Measurements from ENCODE around the gene JAK1.
A peak's percentile ranks its signal among the peaks of the same experiment; 100 is the strongest.

JAK1 gene

GRCh38 chr1:64834734-64835133 lies 131.6 kb downstream of the JAK1 start:
- no peak overlapping the region for H3K4me3 ChIP-seq (ENCODE audit: low read length, poor library complexity, severe bottlenecking)
- H3K36me3 ChIP-seq (ENCODE audit: insufficient read depth, low read length): peaks cover 83% of the 10 kb centered on the region
- H3K79me2 ChIP-seq (ENCODE audit: insufficient read depth, low read length): no peaks in the 10 kb centered on the region
- H3K9me2 ChIP-seq (replicated peaks; ENCODE audit: low read depth, low read length): no peaks in the 10 kb centered on the region
- no peaks in the 10 kb centered on the region for H4K20me1 ChIP-seq (ENCODE audit: insufficient read depth, low read length, poor library complexity, severe bottlenecking)
- H3K4me1 ChIP-seq (ENCODE audit: insufficient read depth, low read length, poor library complexity, severe bottlenecking): peaks cover under 1% of the 10 kb centered on the region
- H2AFZ ChIP-seq (ENCODE audit: low read length): no peak overlapping the region
- 0 out of 2 replicates have a peak, but pooled peaks cover 3% of the 10 kb centered on the region for H3F3A ChIP-seq (ENCODE audit: low read depth)
- H3K9ac ChIP-seq (ENCODE audit: low read depth, low read length, poor library complexity, severe bottlenecking): no peak overlapping the region
- H3K4me2 ChIP-seq (ENCODE audit: low read depth, low read length, poor library complexity, severe bottlenecking): no peak overlapping the region
- H3K9me3 ChIP-seq (ENCODE audit: insufficient read depth, low read depth, low read length): no peaks in the 10 kb centered on the region
- H3K27me3 ChIP-seq (ENCODE audit: insufficient read depth, low read length, poor library complexity, severe bottlenecking): no peaks in the 10 kb centered on the region
- TF ChIP-seq EZH2phosphoT487 (IDR thresholded peaks at IDR 0.05; ENCODE audit: borderline replicate concordance): no peak
- TF ChIP-seq, protein P1, sequence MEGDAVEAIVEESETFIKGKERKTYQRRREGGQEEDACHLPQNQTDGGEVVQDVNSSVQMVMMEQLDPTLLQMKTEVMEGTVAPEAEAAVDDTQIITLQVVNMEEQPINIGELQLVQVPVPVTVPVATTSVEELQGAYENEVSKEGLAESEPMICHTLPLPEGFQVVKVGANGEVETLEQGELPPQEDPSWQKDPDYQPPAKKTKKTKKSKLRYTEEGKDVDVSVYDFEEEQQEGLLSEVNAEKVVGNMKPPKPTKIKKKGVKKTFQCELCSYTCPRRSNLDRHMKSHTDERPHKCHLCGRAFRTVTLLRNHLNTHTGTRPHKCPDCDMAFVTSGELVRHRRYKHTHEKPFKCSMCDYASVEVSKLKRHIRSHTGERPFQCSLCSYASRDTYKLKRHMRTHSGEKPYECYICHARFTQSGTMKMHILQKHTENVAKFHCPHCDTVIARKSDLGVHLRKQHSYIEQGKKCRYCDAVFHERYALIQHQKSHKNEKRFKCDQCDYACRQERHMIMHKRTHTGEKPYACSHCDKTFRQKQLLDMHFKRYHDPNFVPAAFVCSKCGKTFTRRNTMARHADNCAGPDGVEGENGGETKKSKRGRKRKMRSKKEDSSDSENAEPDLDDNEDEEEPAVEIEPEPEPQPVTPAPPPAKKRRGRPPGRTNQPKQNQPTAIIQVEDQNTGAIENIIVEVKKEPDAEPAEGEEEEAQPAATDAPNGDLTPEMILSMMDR (conservative IDR thresholded peaks at IDR 0.05; ENCODE audit: low read length): no peak

DNA sequence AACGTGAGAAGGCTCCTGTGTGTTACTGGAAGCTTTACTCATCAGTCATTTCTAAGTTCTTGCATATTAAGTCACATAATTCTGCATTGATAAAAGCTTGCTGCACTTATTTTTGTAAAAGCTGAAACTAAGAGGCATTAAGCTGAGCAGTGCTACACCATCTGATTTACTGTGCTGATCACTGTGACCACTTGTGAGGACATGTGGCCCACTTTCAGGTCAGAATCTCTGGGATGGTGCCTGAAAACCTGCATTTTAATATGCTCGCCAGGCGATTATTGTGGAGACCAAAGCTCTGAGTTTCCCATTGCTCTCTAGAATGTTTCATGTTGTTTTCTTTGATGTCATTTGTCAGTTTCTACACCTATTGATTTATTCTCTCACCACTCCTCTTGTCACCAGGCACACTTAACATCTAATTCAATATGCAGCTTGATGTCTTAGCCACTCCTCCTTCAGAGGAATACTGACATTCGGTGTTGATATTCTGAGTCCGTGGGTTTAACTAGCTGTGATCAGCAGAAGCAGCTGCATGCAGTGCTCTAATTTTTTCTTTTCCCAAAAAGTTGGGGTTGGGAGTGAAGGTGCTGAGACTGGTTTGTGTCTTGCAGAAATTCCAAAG lies 136.2 kb downstream of the JAK1 start:
- H3K9ac ChIP-seq (ENCODE audit: low read depth, low read length, poor library complexity, severe bottlenecking): no peak overlapping the region
- no peaks in the 10 kb centered on the region for H4K20me1 ChIP-seq (ENCODE audit: insufficient read depth, low read length, poor library complexity, severe bottlenecking)
- no peaks in the 10 kb centered on the region for H3K79me2 ChIP-seq (ENCODE audit: insufficient read depth, low read length)
- TF ChIP-seq EZH2phosphoT487 (IDR thresholded peaks at IDR 0.05; ENCODE audit: borderline replicate concordance): no peak
- TF ChIP-seq, protein P1 (conservative IDR thresholded peaks at IDR 0.05; ENCODE audit: low read length): no peak
- H2AFZ ChIP-seq (ENCODE audit: low read length): no peak overlapping the region
- no peak overlapping the region for H3K4me3 ChIP-seq (ENCODE audit: low read length, poor library complexity, severe bottlenecking)
- H3K9me3 ChIP-seq (ENCODE audit: insufficient read depth, low read depth, low read length): no peaks in the 10 kb centered on the region
- peaks cover 12% of the 10 kb centered on the region for H3K4me1 ChIP-seq (ENCODE audit: insufficient read depth, low read length, poor library complexity, severe bottlenecking)
- H3F3A ChIP-seq (ENCODE audit: low read depth): 0 out of 2 replicates have a peak, but pooled peaks cover 6% of the 10 kb centered on the region
- no peaks in the 10 kb centered on the region for H3K9me2 ChIP-seq (replicated peaks; ENCODE audit: low read depth, low read length)
- H3K27me3 ChIP-seq (ENCODE audit: insufficient read depth, low read length, poor library complexity, severe bottlenecking): no peaks in the 10 kb centered on the region
- no peak overlapping the region for H3K4me2 ChIP-seq (ENCODE audit: low read depth, low read length, poor library complexity, severe bottlenecking)
- H3K36me3 ChIP-seq (ENCODE audit: insufficient read depth, low read length): peaks cover 43% of the 10 kb centered on the region

- Histone ChIP-seq H2AFZ (ENCODE audit: low read length) (no peak overlapping the region), H3K27me3 (ENCODE audit: insufficient read depth, low read length, poor library complexity, severe bottlenecking) (no peaks in the 10 kb centered on the region), H3K4me2 (ENCODE audit: low read depth, low read length, poor library complexity, severe bottlenecking) (peak overlapping the region; percentile 16), H3K4me1 (ENCODE audit: insufficient read depth, low read length, poor library complexity, severe bottlenecking) (peaks cover 12% of the 10 kb centered on the region), H3K9me2 (replicated peaks; ENCODE audit: low read depth, low read length) (no peaks in the 10 kb centered on the region), H3K4me3 (ENCODE audit: low read length, poor library complexity, severe bottlenecking) (no peak overlapping the region), H3F3A (ENCODE audit: low read depth) (0 out of 2 replicates have a peak, but pooled peaks cover 6% of the 10 kb centered on the region), H3K36me3 (ENCODE audit: insufficient read depth, low read length) (peaks cover 37% of the 10 kb centered on the region), H3K9ac (ENCODE audit: low read depth, low read length, poor library complexity, severe bottlenecking) (peak overlapping the region; percentile 8), H3K9me3 (ENCODE audit: insufficient read depth, low read depth, low read length) (no peaks in the 10 kb centered on the region), H4K20me1 (ENCODE audit: insufficient read depth, low read length, poor library complexity, severe bottlenecking) (no peaks in the 10 kb centered on the region), H3K79me2 (ENCODE audit: insufficient read depth, low read length) (no peaks in the 10 kb centered on the region)
- TF ChIP-seq EZH2phosphoT487 (IDR thresholded peaks at IDR 0.05; ENCODE audit: borderline replicate concordance): no peak
- TF ChIP-seq, protein P1 (conservative IDR thresholded peaks at IDR 0.05; ENCODE audit: low read length): no peak
Observed at GRCh38 chr1:64829411-64830029, 136.8 kb downstream of the JAK1 start.

All from Loucy (cell line).